ENCODE data around the gene RHOH. TPM values are rescaled to one million over a fixed set of nuclear protein-coding genes. Genes with fewer than 3 reads are reported as not detected.

Gene RHOH
- total and polyA plus RNA-seq, 10 of the 15 experiments (the other 5 are each of a cell fraction or from before 2014, with no cell fraction given): 46.5 to 120 (median 57.9) TPM

DNA sequence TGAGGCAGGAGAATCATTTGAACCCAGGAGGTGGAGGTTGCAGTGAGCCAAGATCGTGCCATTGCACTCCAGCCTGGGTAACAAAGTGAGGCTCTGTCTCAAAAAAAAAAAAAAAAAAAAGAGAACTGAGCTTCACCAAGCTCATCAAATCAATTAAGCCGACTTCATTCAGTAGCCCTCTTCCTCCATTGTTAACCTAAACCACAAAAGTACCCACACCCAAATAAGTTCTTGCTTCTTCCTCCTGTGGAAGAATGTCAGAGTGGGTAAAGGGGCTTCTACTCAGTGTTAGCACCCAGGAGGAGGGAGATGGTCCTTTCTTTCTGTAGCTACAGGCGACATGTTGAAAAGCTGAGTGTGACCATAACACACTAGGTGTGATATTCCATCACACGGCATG, 79.7 kb downstream of the RHOH start:
- SMC1A ChIA-PET (ENCODE audit: uncharacterized antibody, unreplicated experiment): interaction anchor here (0.7 to 1.3 kb wide), 5 partner anchors 9 to 230 kb away, joined by 3 to 4 read pairs (median 3); no protein-coding TSS in a partner anchor
- FAIRE-seq: no peak
- intact Hi-C loops (cut with micrococcal nuclease; ENCODE audit: unreplicated experiment): no loop called here

More for the DNA sequence above, 79.7 kb downstream of the RHOH start:
- H4K20me1 ChIP-seq (ENCODE audit: control insufficient read depth, insufficient read depth): no peaks in the 10 kb centered on the region
- RAD21 ChIA-PET (ENCODE audit: unreplicated experiment): interaction anchor here (1.0 kb wide), 1 partner anchor 141 kb away, joined by 4 read pairs; no protein-coding TSS in a partner anchor
- no peaks in the 10 kb centered on the region for H3K27me3 ChIP-seq (replicated peaks in 1 of 2; ENCODE audit: control insufficient read depth in 2 of 2, insufficient read depth in 2 of 2, low read length in 1 of 2)
- H3K9me3 ChIP-seq (replicated peaks; ENCODE audit: control insufficient read depth, insufficient read depth, low read length): no peaks in the 10 kb centered on the region; the same call in 2 of the 3 replicates
- no peaks in the 10 kb centered on the region for H3K79me2 ChIP-seq (ENCODE audit: control insufficient read depth, insufficient read depth, low read length)
- H3K4me1 ChIP-seq (ENCODE audit: control insufficient read depth, insufficient read depth, low read length): no peaks in the 10 kb centered on the region
- H3K4me2 ChIP-seq (ENCODE audit: control insufficient read depth, insufficient read depth): no peak overlapping the region
- BruUV-seq (replicated peaks): no TSS peak
- no peak overlapping the region for H3K9ac ChIP-seq (ENCODE audit: control insufficient read depth, insufficient read depth, low read length)
- ATAC-seq (no peak), DNase-seq (ENCODE audit: low read depth, low spot score) (no peak)
- POLR2A ChIA-PET: interaction anchor here (1.6 kb wide), 1 partner anchor 14 kb away, joined by 5 read pairs; no protein-coding TSS in a partner anchor
- CTCF ChIA-PET: interaction anchor here (1.4 kb wide), 1 partner anchor 14 kb away, joined by 6 read pairs; no protein-coding TSS in a partner anchor
- H3K27ac ChIP-seq (ENCODE audit: control insufficient read depth, insufficient read depth): no peak overlapping the region
- H3K4me3 ChIP-seq: no peak overlapping the region
- in situ Hi-C loops (cut with MboI): no loop called here
- no peaks in the 10 kb centered on the region for H3K36me3 ChIP-seq (ENCODE audit: control insufficient read depth in 2 of 2, insufficient read depth in 2 of 2, low read length in 1 of 2)
- 79% methylated on average over 3 of the region's 4 CpGs for WGBS (ENCODE audit: insufficient coverage, insufficient replicate concordance, low lambda C conversion rate, missing lambda C conversion rate)
- H2AFZ ChIP-seq (ENCODE audit: control insufficient read depth, low read depth, low read length): no peak overlapping the region
- TF ChIP-seq CREM (IDR thresholded peaks at IDR 0.05; ENCODE audit: low read depth) (no peak), BRCA1 (IDR thresholded peaks at IDR 0.05; ENCODE audit: low read depth, low read length) (no peak), ZNF207 (IDR thresholded peaks at IDR 0.05; ENCODE audit: borderline replicate concordance) (no peak), BHLHE40 (IDR thresholded peaks at IDR 0.05; ENCODE audit: borderline replicate concordance in 1 of 2, low read depth in 2 of 2, low read length in 1 of 2) (no peak), MYC (IDR thresholded peaks at IDR 0.05; ENCODE audit: insufficient read depth, insufficient read length, insufficient replicate concordance, low read length, severe bottlenecking) (no peak), E2F4 (IDR thresholded peaks at IDR 0.05; ENCODE audit: low read depth, low read length) (no peak)
- TF ChIP-seq, protein P1, sequence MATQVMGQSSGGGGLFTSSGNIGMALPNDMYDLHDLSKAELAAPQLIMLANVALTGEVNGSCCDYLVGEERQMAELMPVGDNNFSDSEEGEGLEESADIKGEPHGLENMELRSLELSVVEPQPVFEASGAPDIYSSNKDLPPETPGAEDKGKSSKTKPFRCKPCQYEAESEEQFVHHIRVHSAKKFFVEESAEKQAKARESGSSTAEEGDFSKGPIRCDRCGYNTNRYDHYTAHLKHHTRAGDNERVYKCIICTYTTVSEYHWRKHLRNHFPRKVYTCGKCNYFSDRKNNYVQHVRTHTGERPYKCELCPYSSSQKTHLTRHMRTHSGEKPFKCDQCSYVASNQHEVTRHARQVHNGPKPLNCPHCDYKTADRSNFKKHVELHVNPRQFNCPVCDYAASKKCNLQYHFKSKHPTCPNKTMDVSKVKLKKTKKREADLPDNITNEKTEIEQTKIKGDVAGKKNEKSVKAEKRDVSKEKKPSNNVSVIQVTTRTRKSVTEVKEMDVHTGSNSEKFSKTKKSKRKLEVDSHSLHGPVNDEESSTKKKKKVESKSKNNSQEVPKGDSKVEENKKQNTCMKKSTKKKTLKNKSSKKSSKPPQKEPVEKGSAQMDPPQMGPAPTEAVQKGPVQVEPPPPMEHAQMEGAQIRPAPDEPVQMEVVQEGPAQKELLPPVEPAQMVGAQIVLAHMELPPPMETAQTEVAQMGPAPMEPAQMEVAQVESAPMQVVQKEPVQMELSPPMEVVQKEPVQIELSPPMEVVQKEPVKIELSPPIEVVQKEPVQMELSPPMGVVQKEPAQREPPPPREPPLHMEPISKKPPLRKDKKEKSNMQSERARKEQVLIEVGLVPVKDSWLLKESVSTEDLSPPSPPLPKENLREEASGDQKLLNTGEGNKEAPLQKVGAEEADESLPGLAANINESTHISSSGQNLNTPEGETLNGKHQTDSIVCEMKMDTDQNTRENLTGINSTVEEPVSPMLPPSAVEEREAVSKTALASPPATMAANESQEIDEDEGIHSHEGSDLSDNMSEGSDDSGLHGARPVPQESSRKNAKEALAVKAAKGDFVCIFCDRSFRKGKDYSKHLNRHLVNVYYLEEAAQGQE (IDR thresholded peaks at IDR 0.05; ENCODE audit: low read depth, low read length): no peak
- TF ChIP-seq, protein P2, sequence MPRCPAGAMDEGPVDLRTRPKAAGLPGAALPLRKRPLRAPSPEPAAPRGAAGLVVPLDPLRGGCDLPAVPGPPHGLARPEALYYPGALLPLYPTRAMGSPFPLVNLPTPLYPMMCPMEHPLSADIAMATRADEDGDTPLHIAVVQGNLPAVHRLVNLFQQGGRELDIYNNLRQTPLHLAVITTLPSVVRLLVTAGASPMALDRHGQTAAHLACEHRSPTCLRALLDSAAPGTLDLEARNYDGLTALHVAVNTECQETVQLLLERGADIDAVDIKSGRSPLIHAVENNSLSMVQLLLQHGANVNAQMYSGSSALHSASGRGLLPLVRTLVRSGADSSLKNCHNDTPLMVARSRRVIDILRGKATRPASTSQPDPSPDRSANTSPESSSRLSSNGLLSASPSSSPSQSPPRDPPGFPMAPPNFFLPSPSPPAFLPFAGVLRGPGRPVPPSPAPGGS (IDR thresholded peaks at IDR 0.05; ENCODE audit: borderline replicate concordance, insufficient read depth, low read depth, low read length, poor library complexity, severe bottlenecking): no peak
- TF ChIP-seq, protein P3, sequence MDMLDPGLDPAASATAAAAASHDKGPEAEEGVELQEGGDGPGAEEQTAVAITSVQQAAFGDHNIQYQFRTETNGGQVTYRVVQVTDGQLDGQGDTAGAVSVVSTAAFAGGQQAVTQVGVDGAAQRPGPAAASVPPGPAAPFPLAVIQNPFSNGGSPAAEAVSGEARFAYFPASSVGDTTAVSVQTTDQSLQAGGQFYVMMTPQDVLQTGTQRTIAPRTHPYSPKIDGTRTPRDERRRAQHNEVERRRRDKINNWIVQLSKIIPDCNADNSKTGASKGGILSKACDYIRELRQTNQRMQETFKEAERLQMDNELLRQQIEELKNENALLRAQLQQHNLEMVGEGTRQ (IDR thresholded peaks at IDR 0.05; ENCODE audit: borderline replicate concordance, low read depth, low read length): no peak

Measured in GM12878 (cell line).